GM18870 (cell line): Measurements from ENCODE around the gene RET.
"Not testable (repeated sequence)": the region's sequence is repeated elsewhere in the genome, so short reads cannot be mapped to it uniquely, and the experiment has no call there.

Experiments used
- ATAC-seq: cut with Tn5 transposase; IDR thresholded peaks from one replicate; pipeline ENCODE4 v1.9.1; 2021; ENCODE audit warnings: moderate library complexity; ENCODE audit not compliant: unreplicated experiment

The RET gene

GRCh38 chr10:43077421-43078171, 727 bp downstream of the RET start:
- ATAC-seq = no peak

DNA sequence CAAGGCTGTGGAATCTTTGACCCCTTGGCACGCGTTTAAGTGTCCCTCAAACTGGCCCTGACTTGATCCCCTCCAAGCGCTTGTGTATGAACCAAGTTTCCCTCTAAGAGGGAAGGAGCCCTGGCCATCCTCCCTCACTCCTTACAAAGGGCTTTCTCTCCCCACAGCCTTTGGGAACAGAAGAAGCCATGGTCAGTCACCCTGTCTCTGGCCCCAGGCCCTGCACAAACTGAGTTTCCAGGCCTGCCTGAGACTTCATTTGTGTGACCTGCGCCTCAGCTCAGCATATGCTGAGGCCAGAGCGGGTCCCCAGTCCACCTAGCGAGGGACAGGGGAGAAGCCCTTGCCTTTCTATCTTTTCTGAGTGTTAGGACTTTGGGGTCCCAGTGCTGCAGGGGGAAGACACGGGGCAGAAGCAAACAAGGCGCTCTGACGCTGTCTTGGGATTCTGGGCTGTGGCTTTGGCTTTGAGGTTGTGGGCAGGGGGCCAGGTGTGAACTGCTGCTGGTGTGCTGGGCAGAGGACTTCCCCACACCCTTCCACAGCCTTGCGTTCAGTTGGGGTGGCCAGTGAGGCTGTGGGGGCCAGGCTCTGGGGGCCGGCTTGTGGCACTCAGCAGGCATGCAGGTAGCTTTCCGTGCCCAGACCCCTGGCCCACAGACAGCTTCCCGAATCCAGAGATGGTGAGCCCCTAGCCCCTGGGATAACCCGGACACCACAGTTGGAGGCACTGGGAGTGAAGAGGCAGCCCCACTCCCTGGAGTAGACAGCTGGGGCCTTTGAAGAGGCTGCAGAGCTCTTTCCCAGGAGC, 1.5 kb downstream of the RET start:
- no peak for ATAC-seq

DNA sequence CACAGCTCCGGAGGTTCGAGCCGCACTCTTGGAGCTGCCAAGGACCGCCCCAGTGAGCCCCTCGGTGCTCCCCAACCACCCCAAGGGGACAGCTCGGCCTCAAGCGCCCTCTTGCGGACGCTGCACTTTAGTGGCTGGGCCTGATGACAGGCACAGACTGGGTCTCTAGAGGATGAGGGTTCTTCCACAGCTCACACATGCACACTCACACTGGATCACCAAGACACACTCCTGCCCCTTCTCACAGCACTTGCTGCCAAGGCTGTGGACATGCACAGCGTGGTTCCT, 2.1 kb downstream of the RET start:
- no peak for ATAC-seq

GRCh38 chr10:43079856-43080255, 3.0 kb downstream of the RET start:
- no peak for ATAC-seq

DNA sequence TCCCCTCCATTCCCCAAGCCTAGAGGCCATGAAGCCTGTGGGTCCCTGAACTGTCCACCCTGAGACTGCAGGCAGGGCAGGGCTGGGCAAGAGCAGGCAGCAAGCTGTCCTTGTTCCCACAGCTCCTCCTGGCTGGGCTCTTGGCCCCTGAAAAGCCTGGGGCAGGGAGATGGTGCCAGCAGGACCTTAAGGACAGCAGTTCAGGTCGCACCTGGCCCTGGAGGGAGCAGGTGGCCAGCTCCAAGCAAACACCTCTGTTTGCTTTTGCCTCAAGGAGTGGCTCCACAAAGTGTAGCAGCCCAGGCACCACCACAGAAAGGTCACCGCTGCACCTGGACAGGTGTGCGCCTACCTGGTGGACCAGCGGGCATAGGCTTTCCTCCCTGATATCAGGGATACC, 5.2 kb downstream of the RET start:
- no peak for ATAC-seq

DNA sequence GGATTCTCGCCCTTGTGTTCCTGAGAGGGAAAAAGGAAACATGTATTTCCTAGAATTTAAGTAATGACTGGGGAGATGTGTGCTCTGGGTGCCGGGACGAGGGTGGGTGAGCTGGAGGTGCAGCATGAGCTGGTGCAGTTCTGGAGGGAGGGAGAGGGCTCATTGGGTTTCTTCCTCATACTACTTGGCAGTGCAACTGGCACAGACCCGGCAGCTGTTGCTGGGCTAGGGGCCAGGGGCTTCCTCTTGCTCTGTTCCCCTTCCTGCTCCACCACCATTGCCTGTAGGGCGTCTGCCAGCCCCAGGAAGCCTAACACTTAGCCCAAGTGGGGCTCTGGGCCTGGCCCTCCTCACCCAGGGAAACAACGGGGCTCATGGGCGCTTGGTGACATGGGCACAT, 5.9 kb downstream of the RET start:
- ATAC-seq = no peak

GRCh38 chr10:43083764-43084163, 6.9 kb downstream of the RET start:
- peak; percentile 45 for ATAC-seq

- ATAC-seq = no peak
Observed at GRCh38 chr10:43084812-43085211, 7.9 kb downstream of the RET start.

- no peak for ATAC-seq
Observed at GRCh38 chr10:43086321-43086942, 9.6 kb downstream of the RET start.

DNA sequence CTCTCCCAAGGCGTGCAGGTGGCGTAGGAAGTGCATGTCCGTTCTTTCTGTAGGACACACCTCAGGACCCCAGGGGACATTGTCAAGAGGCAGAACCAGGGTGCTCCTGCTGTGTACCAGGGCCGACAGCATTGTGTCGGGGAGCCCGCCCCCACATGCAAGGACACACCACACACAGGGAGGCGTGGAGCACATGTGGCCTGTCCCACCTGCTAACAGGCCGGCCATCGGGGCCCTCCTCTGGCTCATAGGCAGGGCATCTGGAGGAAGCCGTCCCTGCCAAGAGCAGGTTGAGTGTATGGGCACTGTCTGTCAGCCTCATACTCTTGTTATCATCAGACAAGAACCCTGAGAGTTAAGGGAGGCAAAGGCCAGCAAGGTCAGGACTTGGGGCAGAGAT, 12.7 kb downstream of the RET start:
- no peak for ATAC-seq

GRCh38 chr10:43090188-43090587, 13.3 kb downstream of the RET start:
- ATAC-seq = no peak

DNA sequence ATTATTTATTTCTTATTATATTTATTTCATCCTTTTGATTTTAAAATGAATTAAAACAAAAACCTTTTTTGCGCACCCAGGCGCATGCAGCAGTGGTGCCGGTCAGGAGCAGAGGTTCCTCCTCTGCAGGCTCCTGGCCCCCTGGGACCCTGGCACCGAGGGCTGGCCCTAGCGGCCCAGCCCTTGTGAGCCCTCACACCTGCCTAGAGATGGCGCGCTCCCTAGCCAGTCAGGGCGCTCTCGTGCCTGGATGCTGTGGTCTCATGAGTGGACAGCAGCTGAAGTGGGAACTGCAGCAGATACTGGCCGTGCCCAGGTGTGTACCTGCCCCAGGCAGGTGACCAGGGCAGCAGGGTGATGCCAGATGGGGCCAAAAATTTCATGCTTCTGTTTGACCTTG, 13.8 kb downstream of the RET start:
- no peak for ATAC-seq

GRCh38 chr10:43091846-43092245, 15.0 kb downstream of the RET start:
- ATAC-seq = no peak

- ATAC-seq = no peak
Observed at GRCh38 chr10:43093423-43094076, 16.7 kb downstream of the RET start.

- no peak for ATAC-seq
Observed at GRCh38 chr10:43094085-43094484, 17.2 kb downstream of the RET start.

GRCh38 chr10:43099339-43099738, 22.5 kb downstream of the RET start:
- ATAC-seq = not testable (repeated sequence)

DNA sequence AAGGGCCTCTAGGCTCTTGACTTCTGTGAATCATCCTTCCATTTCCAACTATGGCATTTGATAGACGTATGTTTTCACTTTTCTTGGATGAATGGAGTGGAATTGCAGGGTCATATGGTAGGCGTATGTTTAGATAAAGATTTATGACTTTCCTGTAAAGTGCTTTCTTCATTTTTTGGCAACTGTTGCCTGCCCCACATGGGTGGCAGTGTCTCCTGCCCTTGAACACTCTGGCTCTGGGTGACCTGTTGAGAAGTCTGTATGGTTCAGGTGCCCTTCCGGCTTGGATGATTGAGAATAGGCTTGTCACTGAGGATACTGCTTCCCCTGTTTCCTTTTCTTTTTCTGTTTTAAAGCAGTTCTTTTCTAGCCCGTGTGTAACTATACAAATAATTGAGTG, 23.1 kb downstream of the RET start:
- no peak for ATAC-seq

DNA sequence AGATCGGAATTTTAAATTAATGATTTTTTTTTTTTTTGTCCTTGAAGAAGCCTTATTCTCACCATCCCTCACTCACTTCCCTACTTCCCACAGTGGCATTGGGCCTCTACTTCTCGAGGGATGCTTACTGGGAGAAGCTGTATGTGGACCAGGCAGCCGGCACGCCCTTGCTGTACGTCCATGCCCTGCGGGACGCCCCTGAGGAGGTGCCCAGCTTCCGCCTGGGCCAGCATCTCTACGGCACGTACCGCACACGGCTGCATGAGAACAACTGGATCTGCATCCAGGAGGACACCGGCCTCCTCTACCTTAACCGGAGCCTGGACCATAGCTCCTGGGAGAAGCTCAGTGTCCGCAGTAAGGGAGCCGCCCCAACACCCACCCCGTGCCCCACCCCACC, 23.5 kb downstream of the RET start:
- no peak for ATAC-seq

DNA sequence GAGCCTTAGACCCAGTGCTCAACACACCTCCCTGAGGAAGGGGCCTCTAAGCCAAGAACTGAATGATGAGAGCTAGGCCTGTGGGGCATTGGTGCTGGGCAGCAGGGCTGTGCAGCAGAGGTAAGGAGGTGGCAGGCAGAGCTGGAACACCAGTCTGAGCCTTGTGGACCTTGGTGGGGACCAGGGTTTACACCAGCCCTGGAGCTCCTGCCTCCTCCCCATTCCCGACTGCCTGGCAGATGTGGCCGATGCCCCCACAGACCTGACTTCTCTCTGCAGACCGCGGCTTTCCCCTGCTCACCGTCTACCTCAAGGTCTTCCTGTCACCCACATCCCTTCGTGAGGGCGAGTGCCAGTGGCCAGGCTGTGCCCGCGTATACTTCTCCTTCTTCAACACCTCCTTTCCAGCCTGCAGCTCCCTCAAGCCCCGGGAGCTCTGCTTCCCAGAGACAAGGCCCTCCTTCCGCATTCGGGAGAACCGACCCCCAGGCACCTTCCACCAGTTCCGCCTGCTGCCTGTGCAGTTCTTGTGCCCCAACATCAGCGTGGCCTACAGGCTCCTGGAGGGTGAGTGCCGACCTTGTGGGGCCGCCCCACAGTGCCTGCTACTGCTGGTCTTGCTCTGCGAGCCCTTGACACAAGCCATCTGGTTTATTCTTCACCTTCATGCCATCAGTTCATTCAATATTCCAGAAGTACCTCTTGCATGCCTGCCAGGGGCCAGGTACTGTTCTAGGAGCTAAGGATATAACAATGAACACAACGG, 25.4 kb downstream of the RET start:
- no peak for ATAC-seq

GRCh38 chr10:43105102-43105955, 28.5 kb downstream of the RET start:
- peak; percentile 49 for ATAC-seq
